Sciatic nerve (tissue), 2 donors: ENCODE results near the gene HLA-F. TPM values are rescaled to one million over a fixed set of nuclear protein-coding genes. Genes with fewer than 3 reads are reported as not detected.

Experiments used
- ATAC-seq: fragments of 200-7000 bp; cut with Tn5 transposase; one replicate; pipeline ENCODE4 v1.9.1; 2020; ENCODE audit warnings: mild to moderate bottlenecking, moderate library complexity
- DNase-seq: peaks from one replicate; pipeline ENCODE4 v3.0.0-alpha.2; 2020; ENCODE audit warnings: low spot score
- intact Hi-C: fragments of 100-400 bp; cut with DNase I; formaldehyde crosslinking; loops from one replicate; pipeline ENCODE4 v1.14.2; 2022
- total RNA-seq: library from RNA; stranded (reverse); fragmentation: NEBNext Ultra II Directional; extraction: Animal tissue kit (Norgen Biotek cat#: 25700); gene quantifications from one replicate; pipeline ENCODE4 v1.2.1, GENCODE V29; 2021
- donor health status: DM: no; HTN: no; CAD: no.
- donor health status: DM: no; HTN: no; CAD: no.

HLA-F gene
- total RNA-seq, 1 donor from 2014 or later, result 71.2 TPM

GRCh38 chr6:29739882-29740261, 16.6 kb downstream of the HLA-F start:
- DNase-seq (no peak), ATAC-seq (no peak)
- intact Hi-C loops, result no loop called here

- intact Hi-C loops, result no loop called here
- no peak for ATAC-seq
- no peak for DNase-seq
Observed at GRCh38 chr6:29741592-29741991, 18.4 kb downstream of the HLA-F start.

GRCh38 chr6:29742127-29742526, 18.9 kb downstream of the HLA-F start:
- DNase-seq (no peak), ATAC-seq (no peak)
- intact Hi-C loops, result no loop called here

- DNase-seq, result no peak
- no peak for ATAC-seq
- intact Hi-C loops, result no loop called here
Observed at GRCh38 chr6:29743025-29743424, 19.8 kb downstream of the HLA-F start.

GRCh38 chr6:29743568-29743967, 20.3 kb downstream of the HLA-F start:
- ATAC-seq (no peak), DNase-seq (no peak)
- intact Hi-C loops, result no loop called here

GRCh38 chr6:29744131-29744530, 20.9 kb downstream of the HLA-F start:
- ATAC-seq, result no peak
- intact Hi-C loops, result no loop called here
- DNase-seq, result no peak

- intact Hi-C loops, result no loop called here
- ATAC-seq (no peak), DNase-seq (no peak)
Observed at GRCh38 chr6:29744621-29745020, 21.4 kb downstream of the HLA-F start.

- intact Hi-C loops, result no loop called here
- DNase-seq (no peak), ATAC-seq (no peak)
Observed at GRCh38 chr6:29745386-29745785, 22.2 kb downstream of the HLA-F start.

GRCh38 chr6:29745855-29746449, 22.7 kb downstream of the HLA-F start:
- no peak for ATAC-seq
- no peak for DNase-seq
- intact Hi-C loops, result no loop called here

- ATAC-seq (no peak), DNase-seq (no peak)
- intact Hi-C loops, result no loop called here
Observed at GRCh38 chr6:29746846-29747687, 23.8 kb downstream of the HLA-F start.

- DNase-seq (no peak), ATAC-seq (no peak)
- intact Hi-C loops, result no loop called here
Observed at GRCh38 chr6:29747688-29748250, 24.5 kb downstream of the HLA-F start.

GRCh38 chr6:29748391-29749307, 25.4 kb downstream of the HLA-F start:
- intact Hi-C loops, result no loop called here
- ATAC-seq (peak; percentile 91), DNase-seq (peak; percentile 97)

- intact Hi-C loops, result no loop called here
- DNase-seq (no peak), ATAC-seq (no peak)
Observed at GRCh38 chr6:29749308-29749662, 26.1 kb downstream of the HLA-F start.

- intact Hi-C loops, result no loop called here
- ATAC-seq (no peak), DNase-seq (no peak)
Observed at GRCh38 chr6:29749668-29750067, 26.4 kb downstream of the HLA-F start.

- DNase-seq (no peak), ATAC-seq (no peak)
- intact Hi-C loops, result no loop called here
Observed at GRCh38 chr6:29750709-29751108, 27.5 kb downstream of the HLA-F start.

GRCh38 chr6:29751480-29751879, 28.2 kb downstream of the HLA-F start:
- intact Hi-C loops, result no loop called here
- ATAC-seq, result no peak
- DNase-seq, result no peak

- ATAC-seq (peak; percentile 92), DNase-seq (peak; percentile 93)
- intact Hi-C loops, result no loop called here
Observed at GRCh38 chr6:29752451-29753308, 29.4 kb downstream of the HLA-F start.

- ATAC-seq (no peak), DNase-seq (no peak)
- intact Hi-C loops, result no loop called here
Observed at GRCh38 chr6:29753309-29753644, 30.0 kb downstream of the HLA-F start.
